Astrocyte (in vitro differentiated cells and primary cell): Measurements from ENCODE around the gene LRP1B.

ENCODE experiments used
- EZH2 ChIP-seq: IDR thresholded peaks from 2 replicates; pipeline ENCODE4 v1.6.1; 2012; ENCODE audit warnings: mild to moderate bottlenecking, low read length, inconsistent platforms; ENCODE audit not compliant: insufficient read depth
- TF ChIP-seq, protein P1 (sequence below): IDR thresholded peaks from 2 replicates; pipeline ENCODE4 v1.5.1; 2011; ENCODE audit warnings: low read depth, mild to moderate bottlenecking, inconsistent platforms, low read length, moderate library complexity; ENCODE audit not compliant: insufficient read depth

- no peak for TF ChIP-seq EZH2
- TF ChIP-seq, protein P1, sequence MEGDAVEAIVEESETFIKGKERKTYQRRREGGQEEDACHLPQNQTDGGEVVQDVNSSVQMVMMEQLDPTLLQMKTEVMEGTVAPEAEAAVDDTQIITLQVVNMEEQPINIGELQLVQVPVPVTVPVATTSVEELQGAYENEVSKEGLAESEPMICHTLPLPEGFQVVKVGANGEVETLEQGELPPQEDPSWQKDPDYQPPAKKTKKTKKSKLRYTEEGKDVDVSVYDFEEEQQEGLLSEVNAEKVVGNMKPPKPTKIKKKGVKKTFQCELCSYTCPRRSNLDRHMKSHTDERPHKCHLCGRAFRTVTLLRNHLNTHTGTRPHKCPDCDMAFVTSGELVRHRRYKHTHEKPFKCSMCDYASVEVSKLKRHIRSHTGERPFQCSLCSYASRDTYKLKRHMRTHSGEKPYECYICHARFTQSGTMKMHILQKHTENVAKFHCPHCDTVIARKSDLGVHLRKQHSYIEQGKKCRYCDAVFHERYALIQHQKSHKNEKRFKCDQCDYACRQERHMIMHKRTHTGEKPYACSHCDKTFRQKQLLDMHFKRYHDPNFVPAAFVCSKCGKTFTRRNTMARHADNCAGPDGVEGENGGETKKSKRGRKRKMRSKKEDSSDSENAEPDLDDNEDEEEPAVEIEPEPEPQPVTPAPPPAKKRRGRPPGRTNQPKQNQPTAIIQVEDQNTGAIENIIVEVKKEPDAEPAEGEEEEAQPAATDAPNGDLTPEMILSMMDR = no peak
These were observed 1289.7 kb downstream of the LRP1B start for GRCh38 chr2:140841141-140841540.
